DMS79 (cell line): Measurements from ENCODE around the gene GRAMD4.

Experiments used
- DNase-seq: peaks from one replicate; lab custom pipeline; 2025; lab: John Stamatoyannopoulos, UW

GRAMD4 gene

GRCh38 chr22:46596819-46597218 is 23.4 kb upstream of the GRAMD4 start:
- peak; percentile 82 for DNase-seq

GRCh38 chr22:46598224-46598623 is 22.0 kb upstream of the GRAMD4 start:
- no peak for DNase-seq

DNA sequence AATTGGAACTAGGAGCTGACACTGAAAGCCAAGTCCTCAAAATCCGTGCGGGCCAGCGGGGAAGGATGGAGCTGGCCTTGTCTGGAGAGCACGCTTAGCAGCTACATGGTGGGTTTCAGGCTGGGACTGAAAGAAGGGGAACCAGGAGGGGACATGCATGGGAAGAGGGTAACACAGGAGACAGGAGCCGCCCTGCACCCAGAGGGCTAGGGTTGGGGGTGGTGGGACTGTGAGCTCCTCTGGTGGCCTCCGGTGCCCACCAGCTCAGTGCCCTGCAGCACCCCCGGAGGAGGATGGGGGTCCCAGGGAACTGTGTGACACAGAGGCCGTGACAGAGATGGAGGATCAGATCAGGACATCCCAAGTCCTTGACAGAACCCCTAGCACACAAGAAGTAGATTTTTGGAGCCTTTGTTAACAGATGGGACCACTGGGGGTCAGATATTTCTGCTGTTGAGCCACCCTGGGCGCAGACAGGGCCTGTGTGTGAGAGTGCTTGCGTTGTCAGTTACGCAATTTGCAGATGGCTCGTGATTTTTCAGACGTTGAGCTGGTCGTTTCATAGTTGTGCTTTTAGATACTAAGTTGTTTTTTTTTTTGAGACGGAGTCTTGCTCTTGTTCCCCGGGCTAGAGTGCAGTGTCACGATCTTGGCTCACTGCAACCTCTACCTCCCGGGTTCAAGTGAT is 21.3 kb upstream of the GRAMD4 start:
- no peak for DNase-seq

DNA sequence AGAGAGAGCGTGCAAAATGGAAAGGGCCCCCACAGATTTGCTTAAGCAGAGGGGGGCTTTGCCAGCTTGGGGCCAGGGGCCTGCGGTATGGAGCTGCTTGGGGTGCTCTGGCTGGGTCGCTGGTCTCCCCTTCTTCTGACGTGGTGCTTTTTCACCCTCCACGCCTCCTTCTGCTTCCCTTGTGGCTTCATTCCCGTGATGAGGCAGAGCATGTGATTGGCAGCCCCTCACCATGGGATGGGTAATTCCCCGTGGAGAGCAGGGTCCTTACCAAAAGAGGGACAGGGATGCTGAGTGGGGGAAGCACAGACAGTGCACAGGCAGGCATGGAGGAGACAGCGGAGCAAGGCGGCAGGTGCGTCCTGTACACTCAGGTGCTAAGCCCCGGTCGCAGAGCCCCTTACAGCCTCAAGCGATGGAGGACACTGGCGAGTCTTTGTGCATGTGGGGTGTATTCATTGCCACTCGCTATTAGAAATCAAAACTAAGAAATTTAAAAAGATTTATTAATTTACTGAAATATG is 19.9 kb upstream of the GRAMD4 start:
- DNase-seq = no peak

DNA sequence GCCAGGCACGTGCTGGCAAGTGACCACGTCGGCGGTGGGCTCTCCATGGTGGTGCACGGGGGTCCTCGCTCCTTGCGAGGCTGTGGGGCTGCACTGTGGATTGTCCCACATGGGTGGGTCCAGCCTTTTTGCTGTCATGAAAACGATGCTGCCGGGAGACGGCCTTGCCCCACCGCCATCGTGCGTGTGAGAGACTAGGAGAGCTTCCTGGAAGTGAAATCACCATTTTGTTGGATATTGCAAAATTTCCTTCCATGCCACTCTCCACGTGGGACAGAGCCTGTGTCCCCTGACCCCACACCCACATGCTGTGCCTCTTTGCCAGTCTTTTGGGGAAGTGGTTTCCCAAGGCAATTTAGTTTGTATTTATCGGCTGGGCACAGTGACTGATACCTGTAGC is 18.2 kb upstream of the GRAMD4 start:
- no peak for DNase-seq

GRCh38 chr22:46604306-46604690 is 15.9 kb upstream of the GRAMD4 start:
- no peak for DNase-seq

DNA sequence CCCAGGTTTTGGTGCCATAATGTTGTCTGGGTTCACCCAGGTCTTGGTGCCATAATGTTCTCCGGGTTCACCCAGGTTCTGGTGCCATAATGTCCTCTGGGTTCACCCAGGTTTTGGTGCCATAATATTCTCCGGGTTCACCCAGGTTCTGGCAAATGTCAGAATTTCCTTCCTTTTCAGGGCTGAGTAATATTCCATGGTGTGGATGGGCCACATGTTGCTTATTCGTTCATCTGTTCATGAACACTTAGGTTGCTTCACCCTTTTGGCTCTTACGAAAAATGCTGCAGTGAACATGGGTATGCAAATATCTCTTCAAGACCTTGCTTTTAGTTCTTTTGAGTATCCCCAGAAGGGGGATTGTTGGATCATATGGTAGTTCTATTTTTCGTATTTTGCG is 15.1 kb upstream of the GRAMD4 start:
- DNase-seq = no peak

GRCh38 chr22:46606886-46607285 is 13.3 kb upstream of the GRAMD4 start:
- no peak for DNase-seq

DNA sequence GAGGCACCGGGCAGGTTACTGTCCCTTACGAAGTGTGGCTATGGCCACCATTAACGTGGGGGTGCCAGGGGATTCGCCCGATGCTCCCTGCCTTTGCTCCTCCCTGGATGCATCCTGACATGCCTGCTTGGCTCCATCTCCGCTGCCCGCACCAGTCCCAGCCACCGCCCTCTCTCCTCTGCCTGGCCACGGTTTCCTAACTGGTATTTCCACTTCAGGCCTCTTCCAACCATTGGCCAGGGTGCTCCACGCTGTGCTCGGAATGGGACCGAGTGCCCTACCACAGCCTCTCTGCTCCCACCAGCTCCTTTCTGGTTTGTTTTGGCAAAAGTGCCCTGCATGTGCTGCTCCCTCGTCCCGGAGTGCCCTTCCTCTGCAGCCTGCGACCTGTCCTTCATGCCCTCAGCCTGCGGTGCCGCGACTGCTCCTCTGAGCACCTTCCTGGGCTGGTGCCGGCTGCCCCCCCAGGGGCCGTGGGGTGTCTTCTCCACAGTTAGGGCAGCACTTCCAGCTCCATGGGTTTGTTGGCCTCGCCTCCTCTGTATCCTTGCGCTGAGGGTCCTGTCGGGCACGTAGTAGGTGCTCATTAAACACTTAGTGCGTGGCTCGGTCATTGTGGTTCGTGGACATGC is 12.6 kb upstream of the GRAMD4 start:
- DNase-seq = no peak

DNA sequence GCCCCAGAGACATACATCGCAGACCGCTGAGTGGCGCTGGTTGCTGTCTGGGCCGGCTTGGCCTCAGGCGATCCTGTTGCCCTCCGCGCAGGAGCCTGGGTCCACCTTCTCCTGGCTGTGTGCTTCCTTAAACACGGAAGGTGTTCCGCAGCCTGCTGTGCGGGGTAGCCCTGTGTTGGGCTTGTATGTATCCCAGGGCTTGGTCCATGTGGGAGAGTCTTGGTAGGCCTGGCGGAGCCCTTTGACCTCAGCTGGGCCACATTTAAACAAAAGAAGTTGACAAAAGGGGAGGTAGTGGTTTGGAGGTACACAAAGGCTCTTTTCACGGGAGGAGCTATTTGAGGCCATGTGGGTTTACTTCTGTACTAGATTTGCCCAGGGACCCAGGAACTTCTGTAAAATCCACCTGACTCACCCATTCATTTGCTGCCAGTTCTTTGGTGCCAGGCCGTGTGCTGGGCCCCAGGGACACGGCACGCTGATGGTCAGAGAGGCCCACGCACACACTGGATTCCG is 11.0 kb upstream of the GRAMD4 start:
- DNase-seq = no peak

DNA sequence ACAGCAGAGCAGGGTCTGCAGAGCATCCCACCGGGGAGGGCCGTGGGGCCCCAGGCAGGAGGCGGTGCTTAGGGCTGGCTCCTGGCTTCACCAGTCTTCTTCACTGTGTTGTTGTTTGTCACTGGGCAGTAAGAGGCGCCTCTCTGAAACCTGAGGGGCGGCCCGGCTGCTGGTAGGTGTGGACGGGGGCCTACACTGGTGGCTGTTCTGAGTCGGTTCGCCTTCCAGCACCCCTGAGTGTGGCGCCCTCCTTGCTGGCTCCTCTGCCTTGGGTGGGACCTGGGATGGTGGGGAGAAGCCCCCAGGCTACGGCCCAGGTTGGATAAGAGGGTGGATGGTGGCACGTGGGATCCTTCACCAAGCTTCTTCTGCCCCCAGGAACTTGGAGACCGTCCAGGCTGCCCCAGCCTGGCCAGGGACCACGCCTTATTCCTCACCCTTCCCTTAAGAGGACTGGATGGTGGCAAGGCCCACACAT is 10.4 kb upstream of the GRAMD4 start:
- DNase-seq = no peak

DNA sequence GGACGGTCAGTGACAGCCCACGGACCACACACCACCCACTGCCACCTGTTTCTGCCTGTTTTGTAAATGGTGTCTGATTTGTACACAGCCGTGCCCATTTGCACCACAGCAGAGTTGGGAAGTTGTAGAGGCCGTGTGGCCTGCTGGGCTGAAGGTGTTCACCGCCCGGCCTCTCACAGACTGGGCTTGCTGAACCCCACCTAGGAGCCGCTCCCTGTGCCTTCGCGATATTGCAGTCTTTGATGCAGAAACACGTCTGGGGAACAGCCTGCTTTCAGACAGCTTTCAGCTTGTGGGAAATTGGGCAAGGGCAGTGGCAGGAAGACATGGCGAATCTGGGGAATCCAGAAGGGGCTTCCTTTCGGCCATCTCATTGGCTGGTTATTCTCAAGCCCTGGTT is 9.8 kb upstream of the GRAMD4 start:
- DNase-seq = no peak

DNA sequence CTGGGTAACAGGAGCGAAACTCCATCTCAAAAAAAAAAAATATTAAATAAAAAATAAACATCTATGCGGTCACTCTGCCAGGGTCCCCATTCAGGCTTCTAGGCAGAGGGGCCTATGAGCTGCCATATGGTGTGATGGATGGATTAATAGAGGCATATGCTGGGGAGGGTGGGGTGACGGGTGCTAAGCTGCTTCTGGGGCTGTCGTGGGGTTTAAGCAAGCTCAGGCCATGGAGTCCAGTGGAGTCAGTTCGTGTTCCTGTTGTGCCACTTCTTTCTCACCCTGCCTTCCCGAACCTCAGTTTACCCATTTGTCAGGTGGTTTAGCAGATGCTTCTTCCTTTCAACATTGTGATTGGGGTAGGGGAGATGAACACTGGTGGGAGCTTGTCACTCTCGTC is 9.0 kb upstream of the GRAMD4 start:
- DNase-seq = no peak

- no peak for DNase-seq
Observed at GRCh38 chr22:46612341-46612903, 7.8 kb upstream of the GRAMD4 start.

- DNase-seq = no peak
Observed at GRCh38 chr22:46612904-46613605, 7.1 kb upstream of the GRAMD4 start.

DNA sequence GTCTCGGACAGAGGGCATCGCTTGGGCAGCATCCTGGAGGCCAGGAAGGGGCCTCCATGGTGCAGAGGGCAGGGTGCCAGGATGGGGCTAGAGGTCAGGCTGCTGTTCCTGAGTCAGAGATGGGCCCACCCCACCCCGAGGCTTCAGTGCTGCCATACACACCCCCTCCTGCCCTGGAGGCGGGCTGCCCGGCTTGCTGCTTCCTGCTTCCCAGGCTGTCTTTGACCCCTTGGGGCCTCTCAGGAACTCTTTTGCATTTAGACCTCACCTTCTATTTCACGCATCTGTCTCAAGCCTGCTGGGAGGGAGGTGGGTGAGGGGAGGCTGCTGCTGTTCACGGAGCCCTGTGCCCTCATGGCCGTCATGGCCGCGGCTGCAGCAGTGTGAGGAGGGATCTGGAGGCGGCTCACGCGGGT is 6.6 kb upstream of the GRAMD4 start:
- no peak for DNase-seq

DNA sequence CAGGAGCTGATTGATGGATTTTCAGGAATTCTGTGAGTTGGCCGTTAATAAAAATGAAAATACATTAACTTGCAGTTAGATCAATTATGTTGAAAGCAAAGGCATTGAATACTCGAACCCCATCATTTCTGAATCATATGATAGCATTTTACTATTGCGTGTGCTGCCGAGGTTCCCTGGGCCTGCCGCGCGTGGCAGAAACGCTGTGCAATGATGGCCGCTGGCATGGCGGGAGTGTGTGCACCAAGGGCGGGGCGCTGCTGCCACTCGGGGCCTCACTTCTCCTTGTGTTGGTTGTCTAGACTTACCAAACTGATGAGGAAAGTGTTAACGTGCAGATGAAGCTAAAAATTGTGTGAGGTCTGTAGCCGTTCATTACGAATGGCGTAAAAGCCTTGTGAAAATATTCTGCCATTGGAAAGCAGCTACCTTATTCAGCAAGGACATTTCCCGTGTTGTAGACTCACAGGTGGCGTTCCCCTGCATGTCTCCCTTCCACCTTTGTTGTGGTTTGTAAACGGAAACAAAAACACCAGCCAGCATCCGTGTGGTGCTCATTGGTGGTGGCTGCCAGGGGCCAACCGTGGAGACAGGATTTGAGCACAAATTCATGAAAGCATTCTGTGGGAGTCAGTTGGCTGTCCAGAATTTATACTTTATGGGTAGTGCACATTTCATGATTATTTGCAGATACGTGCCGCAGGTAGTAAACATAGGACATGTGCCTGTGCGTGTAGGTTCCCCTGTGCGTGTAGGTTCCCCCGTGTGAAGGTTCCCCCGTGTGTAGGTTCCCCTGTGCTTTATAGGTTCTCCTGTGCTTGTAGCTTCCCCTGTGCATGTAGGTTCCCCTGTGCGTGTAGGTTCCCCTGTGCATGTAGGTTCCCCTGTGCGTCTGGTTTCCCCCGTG is 5.9 kb upstream of the GRAMD4 start:
- no peak for DNase-seq

- no peak for DNase-seq
Observed at GRCh38 chr22:46617207-46617985, 2.8 kb upstream of the GRAMD4 start.

- DNase-seq = no peak
Observed at GRCh38 chr22:46617986-46618647, 2.1 kb upstream of the GRAMD4 start.

- DNase-seq = peak; percentile 32
Observed at GRCh38 chr22:46618667-46619066, 1.5 kb upstream of the GRAMD4 start.
